ENCODE results near the gene KIAA0825.

Gene KIAA0825

GRCh38 chr5:94249430-94249829, 369.0 kb downstream of the KIAA0825 start:
- in situ Hi-C loops (cut with HindIII; ENCODE audit: low sequenced_read_pairs): no loop called here
- no peak for DNase-seq (ENCODE audit: low read depth)
- H3K4me3 ChIP-seq (ENCODE audit: low read depth, low read length): no peak overlapping the region
- no peak for TF ChIP-seq CTCF (IDR thresholded peaks at IDR 0.05; ENCODE audit: low read depth, low read length, missing control alignments)

- TF ChIP-seq CTCF (IDR thresholded peaks at IDR 0.05; ENCODE audit: low read depth, low read length, missing control alignments): no peak
- DNase-seq (ENCODE audit: low read depth): no peak
- H3K4me3 ChIP-seq (ENCODE audit: low read depth, low read length): no peak overlapping the region
- in situ Hi-C loops (cut with HindIII; ENCODE audit: low sequenced_read_pairs): no loop called here
Measured at GRCh38 chr5:94248175-94248875, 370.1 kb downstream of the KIAA0825 start.

- in situ Hi-C loops (cut with HindIII; ENCODE audit: low sequenced_read_pairs): no loop called here
- DNase-seq (ENCODE audit: low read depth): no peak
- H3K4me3 ChIP-seq (ENCODE audit: low read depth, low read length): no peak overlapping the region
- TF ChIP-seq CTCF (IDR thresholded peaks at IDR 0.05; ENCODE audit: low read depth, low read length, missing control alignments): no peak
Measured at GRCh38 chr5:94245608-94246007, 372.8 kb downstream of the KIAA0825 start.

GRCh38 chr5:94244921-94245320, 373.5 kb downstream of the KIAA0825 start:
- no peak for DNase-seq (ENCODE audit: low read depth)
- in situ Hi-C loops (cut with HindIII; ENCODE audit: low sequenced_read_pairs): no loop called here
- H3K4me3 ChIP-seq (ENCODE audit: low read depth, low read length): no peak overlapping the region
- no peak for TF ChIP-seq CTCF (IDR thresholded peaks at IDR 0.05; ENCODE audit: low read depth, low read length, missing control alignments)

GRCh38 chr5:94243612-94244011, 374.8 kb downstream of the KIAA0825 start:
- TF ChIP-seq CTCF (IDR thresholded peaks at IDR 0.05; ENCODE audit: low read depth, low read length, missing control alignments): no peak
- in situ Hi-C loops (cut with HindIII; ENCODE audit: low sequenced_read_pairs): no loop called here
- DNase-seq (ENCODE audit: low read depth): peak; percentile 34
- no peak overlapping the region for H3K4me3 ChIP-seq (ENCODE audit: low read depth, low read length)

GRCh38 chr5:94240993-94241651, 377.3 kb downstream of the KIAA0825 start:
- no peak overlapping the region for H3K4me3 ChIP-seq (ENCODE audit: low read depth, low read length)
- TF ChIP-seq CTCF (IDR thresholded peaks at IDR 0.05; ENCODE audit: low read depth, low read length, missing control alignments): no peak
- DNase-seq (ENCODE audit: low read depth): peak; percentile 40
- in situ Hi-C loops (cut with HindIII; ENCODE audit: low sequenced_read_pairs): no loop called here
